Right lung (tissue), 5 donors: ENCODE results near the gene DNAJC22. TPM values are rescaled to one million over a fixed set of nuclear protein-coding genes. Genes with fewer than 3 reads are reported as not detected.

Experiments used
- DNase-seq, 2 donors: peaks; one replicate each; pipeline ENCODE4 v3.0.0-alpha.2; 2013
- polyA plus RNA-seq, 5 donors: library from polyadenylated mRNA; unstranded; fragments of 120-200 nt; gene quantifications; one replicate each; pipeline versions ENCODE4 v1.2.1 to v1.2.3, GENCODE V29; 2013; ENCODE audit warnings: inconsistent platforms in 1 of 5, low replicate concordance in 1 of 5; ENCODE audit not compliant: insufficient read length in 5 of 5, insufficient read depth in 1 of 5

Gene DNAJC22
- polyA plus RNA-seq, 5 donors, result 3.3 to 7.5 (median 5.3) TPM

DNA sequence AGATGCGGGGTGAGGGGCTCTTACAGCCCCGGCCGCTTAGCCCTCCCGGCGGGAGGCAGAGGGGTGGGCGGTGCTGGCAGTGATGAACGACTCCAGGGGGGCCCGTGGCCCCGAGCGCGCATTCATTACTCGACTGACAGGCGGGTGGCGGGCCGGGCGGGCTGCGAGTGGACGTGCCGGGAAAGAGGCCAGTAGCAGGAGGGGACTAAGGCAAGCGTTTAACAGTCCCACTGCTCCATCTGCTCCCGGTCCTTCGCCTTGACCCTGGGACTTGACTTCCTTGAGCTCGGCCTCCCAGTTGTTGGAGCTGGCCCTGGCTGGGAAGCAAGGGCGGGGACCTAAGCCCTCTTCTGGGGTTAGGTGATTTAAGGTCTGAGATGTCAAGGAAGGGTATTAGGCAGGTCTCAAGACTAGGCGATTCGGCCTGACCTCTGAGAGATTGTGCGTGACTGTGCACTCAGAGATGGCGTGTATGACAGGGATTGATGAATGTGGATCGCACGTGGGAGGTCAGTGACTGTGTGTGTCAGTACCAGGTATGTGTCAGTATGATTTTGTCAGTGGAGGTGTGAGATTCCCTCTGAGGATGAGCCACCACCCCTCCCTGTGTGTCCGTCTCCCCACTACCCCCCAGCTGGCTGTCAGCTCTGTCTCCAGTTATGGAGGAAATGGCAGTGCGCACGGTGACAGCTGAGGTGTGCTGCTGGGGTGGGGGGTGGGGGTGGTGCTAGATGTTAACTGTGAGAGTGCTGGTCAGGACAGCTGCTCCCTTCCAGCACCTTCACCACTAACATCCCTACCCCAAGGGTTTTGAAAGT is 3.6 kb upstream of the DNAJC22 start:
- no peak for DNase-seq

DNA sequence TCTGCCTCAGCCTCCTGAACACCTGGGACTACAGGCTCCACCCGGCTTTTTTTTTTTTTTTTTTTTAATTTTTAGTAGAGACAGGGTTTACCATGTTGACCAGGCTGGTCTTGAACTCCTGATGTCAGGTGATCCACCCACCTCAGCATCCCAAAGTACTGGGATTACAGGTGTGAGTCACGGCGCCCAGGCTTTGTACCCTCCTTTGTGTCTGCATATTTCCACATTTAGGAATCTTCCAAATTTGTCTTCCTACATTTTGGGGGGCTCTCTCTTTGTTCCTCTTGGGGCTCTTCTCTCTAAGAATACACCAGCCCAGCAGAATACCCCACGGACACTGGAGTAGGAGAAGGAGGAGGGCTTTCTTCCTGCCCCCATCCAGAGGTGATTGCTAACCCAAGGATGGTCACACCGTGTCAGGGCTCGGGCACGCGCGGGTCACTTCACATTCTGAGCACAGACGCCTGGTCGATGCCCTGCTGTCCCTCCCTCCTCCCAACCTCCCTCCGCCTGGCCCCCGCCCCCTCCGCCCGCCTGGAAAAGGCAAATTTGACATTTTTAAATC is 2.1 kb upstream of the DNAJC22 start:
- DNase-seq, result no peak

DNA sequence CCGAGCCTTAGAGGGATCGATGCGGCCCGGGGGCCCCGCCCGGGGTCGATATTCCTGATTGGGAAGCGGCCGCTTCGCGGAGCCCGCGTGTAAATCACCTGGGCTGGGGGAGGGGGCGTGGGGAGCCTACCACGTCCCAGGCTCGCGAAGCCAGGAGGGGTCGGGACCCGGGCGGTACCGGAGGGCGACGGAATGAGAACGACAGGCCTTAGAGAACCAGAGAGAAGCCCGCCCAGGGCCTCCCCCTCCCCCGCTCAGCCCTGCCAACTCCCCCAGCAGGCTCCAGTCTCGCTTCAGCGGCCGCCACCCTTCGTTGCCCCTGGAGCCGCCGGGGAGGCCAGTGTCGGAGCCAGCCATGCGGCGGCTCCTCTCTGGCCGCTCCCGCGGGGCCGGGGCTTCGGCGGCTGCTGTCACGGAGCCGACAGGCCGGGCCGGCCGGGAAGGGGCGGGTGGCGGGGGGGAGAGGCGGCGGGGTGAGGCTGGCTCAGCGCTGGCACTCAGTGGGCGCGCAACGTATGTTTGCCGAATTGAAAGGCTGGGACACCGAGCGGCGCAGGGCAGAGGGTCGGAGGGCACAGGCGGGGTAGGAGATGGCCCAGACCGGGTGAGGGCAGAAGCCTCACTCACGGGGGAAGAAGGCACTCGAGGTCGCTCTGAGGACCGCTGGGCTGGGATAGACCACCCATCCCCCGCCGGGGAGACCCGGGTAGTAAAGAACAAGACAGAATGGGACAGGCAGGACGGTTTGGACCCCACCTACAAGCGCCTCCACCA is 1.4 kb upstream of the DNAJC22 start:
- no peak for DNase-seq

DNA sequence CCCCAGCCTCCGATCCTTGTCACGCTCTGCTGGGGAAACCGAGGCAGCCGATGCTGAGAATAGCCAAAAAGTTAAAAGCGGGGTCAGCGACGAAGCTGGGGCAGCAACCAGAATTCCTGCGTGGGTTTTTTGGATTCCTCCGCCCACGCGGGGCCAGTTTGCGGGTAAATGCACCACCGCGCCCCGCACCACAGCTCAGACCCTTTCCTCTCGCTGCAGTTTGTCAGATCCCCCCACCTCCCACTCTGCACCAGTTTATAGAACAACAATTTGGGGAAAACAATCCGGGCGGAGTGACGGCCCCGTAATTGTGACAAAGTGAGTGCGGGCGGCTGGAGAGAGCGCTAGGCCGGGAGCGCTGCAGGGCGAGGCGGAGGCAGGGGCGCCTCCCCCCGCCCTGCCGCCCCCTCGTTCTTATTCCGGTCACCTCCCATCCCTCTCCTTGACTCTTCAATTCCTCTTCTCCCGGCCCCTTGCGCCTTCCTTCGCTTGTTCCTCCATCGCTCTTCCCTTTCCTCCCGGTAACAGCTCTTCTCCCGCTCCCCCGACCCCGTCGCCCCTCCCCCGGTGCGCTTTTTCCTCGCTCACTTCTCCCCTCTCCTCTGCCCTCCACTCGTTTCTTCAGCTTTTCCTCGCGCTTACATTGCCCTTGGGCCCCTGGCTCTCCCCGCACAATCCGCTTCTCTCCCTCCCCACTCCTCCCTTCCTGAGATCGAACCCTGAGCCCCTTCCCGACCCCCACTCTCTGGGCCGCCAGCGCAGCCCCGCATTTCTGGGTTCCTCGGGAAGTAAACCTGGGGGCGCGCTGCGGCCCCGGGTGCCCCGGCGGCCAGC is 646 bp upstream of the DNAJC22 start:
- no peak for DNase-seq

DNA sequence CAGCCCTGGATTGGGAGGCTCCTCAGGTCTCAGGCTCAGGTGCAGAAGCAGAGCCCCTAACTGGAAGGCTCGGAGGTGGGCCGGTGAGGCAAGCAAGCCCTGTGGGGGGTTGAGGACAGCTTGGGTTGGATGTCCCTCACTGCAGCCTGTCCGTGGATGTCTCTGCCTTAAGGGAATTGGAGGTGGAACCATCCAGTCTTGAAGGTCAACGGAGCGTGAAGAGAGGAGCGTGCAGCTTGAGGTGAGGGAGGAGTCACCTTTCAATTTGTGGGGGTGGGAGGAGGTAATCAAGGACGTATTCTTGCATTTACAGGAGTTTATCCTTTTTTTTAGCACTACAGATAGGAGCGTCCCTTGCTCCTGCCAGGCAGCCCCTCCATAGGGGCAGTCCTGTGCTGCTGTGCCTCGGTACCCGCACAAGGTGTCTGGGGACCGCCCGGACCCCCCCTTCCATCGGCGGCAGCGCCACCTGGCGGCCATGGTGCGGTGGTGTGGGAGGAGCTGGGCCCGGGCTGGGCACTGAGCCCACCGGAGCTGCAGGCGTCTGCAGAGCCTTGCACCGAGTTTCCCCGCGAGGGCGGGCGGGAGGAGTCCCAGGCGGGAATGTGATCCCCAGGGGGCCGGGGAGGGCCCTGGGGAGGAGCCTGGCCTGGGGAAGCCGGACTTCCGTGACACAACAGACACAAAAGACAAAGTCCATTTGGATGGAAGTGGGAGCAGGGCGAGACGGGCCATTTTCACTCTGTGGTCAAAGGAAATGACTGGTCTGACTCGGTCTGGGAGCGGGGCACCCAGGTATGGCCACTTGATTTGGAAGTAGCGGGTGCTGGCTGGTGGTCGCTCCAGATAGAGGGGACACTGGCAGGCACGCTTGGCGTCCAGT is 864 bp downstream of the DNAJC22 start:
- peak; percentile 82 to 83 for DNase-seq

DNA sequence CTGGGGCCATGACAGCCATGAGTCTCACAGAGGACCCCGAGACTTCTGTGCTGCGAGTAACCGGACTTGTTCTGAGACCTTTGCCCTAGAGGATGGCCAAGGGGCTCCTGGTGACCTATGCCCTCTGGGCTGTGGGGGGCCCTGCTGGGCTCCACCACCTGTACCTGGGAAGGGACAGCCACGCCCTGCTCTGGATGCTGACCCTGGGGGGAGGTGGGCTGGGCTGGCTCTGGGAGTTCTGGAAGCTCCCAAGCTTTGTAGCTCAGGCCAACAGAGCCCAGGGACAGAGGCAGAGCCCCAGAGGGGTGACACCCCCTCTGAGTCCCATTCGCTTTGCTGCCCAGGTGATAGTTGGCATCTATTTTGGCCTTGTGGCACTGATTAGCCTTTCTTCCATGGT is 2.1 kb downstream of the DNAJC22 start:
- DNase-seq, result no peak

DNA sequence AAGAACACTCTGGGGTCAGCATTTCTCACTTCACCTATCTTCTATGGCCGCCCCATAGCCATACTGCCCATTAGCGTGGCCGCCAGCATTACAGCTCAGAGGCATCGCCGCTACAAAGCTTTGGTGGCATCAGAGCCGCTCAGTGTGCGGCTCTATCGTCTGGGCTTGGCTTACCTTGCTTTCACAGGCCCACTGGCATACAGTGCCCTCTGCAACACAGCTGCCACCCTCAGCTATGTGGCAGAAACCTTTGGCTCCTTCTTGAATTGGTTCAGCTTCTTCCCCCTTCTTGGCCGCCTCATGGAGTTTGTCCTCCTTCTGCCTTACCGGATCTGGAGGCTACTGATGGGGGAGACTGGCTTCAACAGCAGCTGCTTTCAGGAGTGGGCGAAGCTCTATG is 2.6 kb downstream of the DNAJC22 start:
- no peak for DNase-seq

DNA sequence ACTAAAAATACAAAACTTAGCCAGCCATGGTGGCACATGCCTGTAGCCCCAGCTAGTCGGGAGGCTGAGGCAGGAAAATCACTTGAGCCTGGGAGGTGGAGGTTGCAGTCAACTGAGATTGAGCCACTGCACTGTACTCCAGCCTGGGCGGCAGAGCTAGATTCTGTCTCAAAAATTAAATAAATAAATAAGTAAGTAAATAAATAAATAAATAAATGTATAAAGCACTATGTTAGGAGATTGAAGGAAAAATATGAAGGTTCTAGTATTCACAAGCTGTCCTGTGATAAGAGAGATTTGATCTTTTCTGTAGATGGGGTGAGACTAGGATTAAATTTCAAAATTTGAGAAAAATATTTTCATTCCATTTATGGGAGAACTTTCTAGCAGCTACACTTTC is 5.7 kb downstream of the DNAJC22 start:
- no peak for DNase-seq

DNA sequence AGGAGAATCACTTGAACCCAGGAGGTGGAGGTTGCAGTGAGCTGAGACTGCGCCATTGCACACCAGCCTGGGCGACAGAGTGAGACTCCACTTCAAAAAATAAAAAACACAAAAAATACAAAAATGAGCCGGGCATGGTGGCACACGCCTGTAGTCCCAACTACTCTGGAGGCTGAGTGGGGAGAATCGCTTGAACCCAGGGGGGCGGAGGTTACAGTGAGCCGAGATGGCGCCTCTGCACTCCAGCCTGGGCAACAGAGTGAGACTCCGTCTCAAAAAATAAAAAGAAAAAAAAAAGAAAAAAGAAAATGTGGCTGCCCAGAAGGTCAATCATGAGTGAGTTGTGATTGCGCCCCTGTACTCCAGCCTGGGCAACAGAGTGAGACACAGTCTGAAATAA is 9.2 kb downstream of the DNAJC22 start:
- DNase-seq, result no peak

DNA sequence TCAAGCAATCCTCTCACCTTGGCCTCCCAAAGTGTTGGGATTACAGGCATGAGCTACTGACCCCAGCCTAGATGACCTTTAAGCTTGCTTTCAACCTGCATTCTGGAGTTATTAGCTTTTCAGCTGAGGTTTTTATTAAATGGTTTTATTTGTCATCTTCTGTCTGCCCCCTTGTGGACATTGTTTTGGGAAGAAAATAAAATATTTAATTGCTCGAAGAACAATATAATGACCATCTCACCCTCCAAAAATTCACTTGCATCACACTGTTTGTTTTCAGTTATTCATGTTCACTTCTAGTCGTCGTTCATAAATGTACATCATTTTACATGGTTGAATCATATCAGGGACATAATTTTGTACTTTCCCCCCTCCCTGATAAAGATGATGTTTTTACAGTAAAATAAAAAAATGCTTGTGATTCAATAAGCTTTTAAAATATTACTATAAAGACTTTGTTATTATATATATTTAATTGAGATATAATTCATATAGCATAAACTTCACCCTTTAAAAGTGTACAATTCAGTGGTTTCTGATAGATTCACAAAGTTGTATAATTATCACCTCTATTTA is 10.5 kb downstream of the DNAJC22 start:
- no peak for DNase-seq

DNA sequence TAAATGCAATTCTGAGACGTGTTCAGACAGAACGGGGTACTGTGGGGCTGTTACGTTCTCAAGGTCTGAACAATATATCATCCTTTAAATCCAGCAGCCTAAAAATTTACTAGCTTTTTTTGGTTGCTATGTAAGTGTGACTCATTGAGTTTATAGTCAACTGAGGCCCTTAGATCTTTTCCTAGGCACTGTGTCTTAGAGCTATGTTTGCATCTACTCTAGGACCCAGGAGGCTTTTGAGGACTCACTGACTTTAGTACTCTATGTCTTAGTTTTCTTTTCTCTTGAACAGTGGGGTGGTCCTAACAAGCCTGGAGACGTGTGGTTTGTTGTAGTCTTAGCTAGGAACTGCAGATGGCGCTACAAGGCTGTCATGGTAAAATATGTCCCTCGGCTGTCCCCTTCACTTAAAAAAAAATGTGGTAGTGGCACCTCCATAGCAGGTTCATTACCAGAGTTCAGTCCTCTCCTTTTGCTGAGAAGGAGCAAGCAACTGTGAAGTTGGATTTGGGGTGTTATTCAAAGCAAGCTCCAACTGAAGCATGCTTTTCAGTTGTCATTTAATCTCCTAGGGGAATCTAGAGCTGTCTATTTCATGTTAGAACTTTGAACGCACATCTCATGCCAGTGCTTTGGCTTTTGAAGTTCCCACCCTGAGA is 11.9 kb downstream of the DNAJC22 start:
- peak in 1 of 2 donors; percentile 57 for DNase-seq

DNA sequence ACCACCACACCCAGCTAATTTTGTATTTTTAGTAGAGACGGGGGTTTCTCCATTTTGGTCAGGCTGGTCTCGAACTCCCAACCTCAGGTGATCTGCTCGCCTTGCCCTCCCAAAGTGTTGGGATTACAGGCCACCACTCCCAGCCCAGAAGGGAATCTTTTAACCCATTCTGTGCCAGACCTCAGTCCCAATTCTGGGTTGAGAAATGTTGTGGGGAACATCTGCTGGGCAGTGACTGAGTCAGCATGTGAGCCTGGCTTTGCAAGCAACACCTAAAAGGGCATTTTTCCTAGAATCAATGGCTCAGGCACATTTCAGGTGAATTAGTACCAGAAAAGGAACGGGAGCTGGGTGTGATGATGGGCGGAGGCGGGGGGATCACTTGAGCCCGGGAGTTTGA is 13.0 kb downstream of the DNAJC22 start:
- no peak for DNase-seq

DNA sequence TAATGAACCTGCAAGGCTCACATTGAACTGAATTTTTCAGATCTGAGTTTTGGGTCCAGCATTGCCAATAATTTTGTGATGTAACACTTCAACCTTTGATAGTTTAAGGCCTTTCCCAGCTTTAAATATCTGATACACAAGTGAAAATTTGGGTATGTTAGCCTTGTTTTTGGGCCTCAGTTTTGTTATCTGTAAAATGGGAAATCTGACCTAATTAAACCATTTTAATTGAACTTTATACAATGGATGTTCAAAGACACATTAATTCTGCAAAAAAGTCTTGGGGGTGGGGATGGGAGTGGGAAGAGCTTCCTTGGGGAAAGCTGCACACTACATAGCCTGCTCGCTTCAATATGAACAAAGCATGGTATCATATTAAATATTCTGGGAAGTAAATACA is 15.4 kb downstream of the DNAJC22 start:
- no peak for DNase-seq

DNA sequence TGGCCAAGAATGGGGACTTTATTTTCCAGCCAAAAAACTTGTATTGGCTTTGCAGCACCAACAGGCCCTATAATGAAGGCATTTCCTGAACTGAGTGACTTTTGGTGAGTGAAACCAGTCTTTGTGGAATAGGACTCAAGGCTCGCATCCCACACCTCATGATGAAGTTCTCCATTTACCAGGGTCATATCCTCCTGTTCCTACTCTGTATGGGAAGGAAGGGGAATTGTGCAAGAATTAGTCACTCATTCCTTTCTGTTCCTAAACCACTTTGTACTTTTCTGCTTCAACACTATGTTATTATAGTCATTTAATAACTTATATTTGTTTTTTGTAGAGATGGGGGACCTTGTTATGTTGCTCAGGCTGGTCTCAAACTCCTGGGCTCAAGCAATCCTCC is 18.3 kb downstream of the DNAJC22 start:
- no peak for DNase-seq

DNA sequence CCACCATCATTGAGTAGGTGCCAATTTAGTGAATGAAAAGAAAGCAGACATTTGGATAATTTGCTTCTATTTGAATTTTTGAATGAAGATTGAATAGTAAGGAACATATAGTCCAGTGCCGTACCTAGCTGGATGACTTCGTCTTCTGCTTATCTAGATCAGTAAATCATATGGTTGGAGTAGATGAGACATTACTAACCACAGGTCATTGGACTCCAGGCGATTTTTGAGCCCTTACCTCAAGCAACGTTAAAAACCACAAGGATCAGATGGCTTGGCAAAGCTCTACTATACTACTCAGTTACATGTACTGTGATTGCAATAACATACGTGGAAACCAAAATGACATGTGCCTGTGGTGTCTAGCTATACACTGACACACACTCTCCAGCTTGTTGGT is 18.9 kb downstream of the DNAJC22 start:
- DNase-seq, result no peak

DNA sequence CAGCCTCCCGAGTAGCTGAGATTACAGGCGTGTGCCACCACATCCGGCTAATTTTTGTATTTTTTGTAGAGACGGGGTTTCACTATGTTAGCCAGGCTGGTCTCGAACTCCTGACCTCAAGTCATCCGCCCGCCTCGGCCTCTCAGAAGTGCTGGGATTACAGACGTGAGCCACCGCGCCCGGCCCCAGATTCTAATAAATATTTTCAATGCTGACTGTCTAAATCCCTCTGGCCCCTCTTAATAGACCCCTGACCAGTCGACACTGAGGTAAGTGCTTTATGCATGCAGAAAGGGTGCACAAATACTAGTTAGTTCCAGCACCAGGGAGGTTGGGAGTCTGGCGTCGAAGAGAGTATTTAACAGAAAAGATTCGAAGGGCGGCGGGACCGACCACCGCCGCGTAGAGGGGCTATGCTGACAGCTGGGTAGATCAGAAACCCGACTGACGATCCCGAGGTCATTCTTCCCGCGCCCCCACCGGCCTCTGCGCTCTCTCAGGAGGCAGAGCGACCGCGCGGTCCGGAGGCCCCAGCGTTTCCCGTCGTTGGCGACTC is 19.5 kb downstream of the DNAJC22 start:
- DNase-seq, result no peak

DNA sequence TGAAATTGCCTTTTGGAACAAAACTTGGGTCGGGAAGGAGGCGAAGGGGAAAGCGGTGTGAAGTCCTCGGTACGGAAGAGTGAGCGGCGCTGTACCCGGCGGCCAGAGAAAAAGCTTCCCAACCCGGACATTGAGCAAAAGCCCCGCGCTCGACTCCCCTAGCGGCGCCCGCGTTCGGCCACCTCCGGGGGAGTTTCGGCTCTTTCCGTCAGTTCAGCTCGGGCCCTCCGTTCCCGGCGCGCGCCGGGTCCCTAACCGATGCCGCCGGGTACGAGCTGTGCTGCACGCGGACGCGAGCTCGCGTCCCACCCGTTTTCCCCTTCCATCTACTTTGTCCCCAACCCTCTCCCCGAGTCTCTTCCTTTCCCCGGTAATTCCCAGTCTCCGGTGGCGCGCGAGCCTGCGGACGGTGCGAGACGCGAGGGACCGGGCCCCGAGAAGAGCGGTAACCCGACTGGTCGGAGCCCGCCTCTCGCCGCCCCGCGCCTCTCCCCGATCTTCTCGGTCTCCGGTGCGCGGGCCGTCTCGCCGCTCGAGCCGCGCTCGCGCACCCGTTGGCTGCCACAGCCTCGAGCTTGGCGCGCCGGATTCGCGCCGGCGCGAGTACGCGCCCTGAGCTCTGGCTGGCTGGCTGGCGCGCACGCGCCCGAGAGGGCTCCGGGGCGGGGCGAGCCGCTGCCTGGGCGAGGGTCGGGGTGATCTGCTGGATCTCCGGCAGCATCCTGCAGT is 20.1 kb downstream of the DNAJC22 start:
- peak; percentile 96 for DNase-seq

DNA sequence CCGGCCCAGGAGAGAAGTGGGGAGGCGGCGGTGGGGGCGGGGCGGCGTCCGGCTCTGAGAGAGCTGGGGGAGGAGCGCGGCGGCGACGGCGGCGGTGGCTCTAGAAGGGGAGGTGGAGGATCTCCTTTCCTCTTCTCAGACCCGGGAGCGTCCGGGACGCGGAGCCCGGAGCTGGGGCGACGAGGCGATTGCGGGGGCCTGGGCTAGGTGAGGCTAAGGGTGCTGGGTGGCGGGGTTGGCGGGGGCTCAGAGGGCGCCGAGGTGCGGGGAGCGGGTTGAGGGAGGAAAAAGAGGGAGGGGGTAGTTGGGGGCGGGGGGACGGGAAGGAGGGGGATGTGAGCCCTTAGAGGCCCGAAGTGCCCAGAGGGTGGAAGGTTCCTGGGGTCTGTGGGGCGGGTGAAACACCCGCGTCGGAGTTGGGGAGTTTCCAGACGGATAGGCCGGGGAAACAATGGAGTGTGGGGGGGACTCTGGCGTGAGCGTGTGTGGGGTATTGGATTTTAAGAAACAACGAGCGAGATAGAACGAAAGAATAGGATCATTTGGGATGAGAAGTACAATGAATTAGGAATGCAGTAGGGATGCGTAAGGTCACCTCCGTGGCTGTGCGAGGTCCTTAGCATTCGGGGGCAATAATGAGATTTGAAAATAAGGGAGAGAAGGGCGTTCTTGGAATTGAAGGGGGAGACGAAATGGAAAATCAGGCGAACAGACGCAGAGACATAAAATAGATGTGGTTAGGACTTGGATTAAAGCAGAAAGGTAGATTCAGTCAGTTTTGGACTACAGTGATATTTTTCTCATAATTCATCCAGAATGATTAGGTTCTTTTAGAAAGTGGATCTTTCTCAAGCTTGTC is 20.9 kb downstream of the DNAJC22 start, which contains the start of gene SPATS2:
Gene SPATS2 (plus strand): TSS at position 82 of the 859 bp plus-strand sequence. CDS start 93,551 bp downstream, outside the sequence.
- DNase-seq, result no peak
